Spleen (tissue), 11 donors: ENCODE data around the gene STXBP5. TPM values are rescaled to one million over a fixed set of nuclear protein-coding genes. Genes with fewer than 3 reads are reported as not detected.

Experiments used
- DNase-seq: peaks from one replicate; pipeline ENCODE4 v3.0.0-alpha.2; 2020
- H3K27ac ChIP-seq, 8 donors: fragments of 200-600 bp; sonication (generic) in 7 of 8; 1 replicate in 4 of 8; 2 replicates in 4 of 8; pipeline versions ENCODE4 v1.5.0 to v1.8.0; 2016 to 2021; ENCODE audit warnings: inconsistent platforms in 4 of 8, mild to moderate bottlenecking in 4 of 8, moderate library complexity in 1 of 8
- H3K27me3 ChIP-seq, 7 donors: fragments of 200-600 bp; sonication (generic) in 6 of 7; replicated peaks in 1 of 7; 1 replicate in 4 of 7; 2 replicates in 3 of 7; pipeline versions ENCODE4 v1.5.0 to v1.8.0; 2016 to 2021; ENCODE audit warnings: inconsistent platforms in 3 of 7, mild to moderate bottlenecking in 1 of 7
- H3K36me3 ChIP-seq, 6 donors: fragments of 200-600 bp; sonication (generic) in 5 of 6; 1 replicate in 4 of 6; 2 replicates in 2 of 6; pipeline versions ENCODE4 v1.5.0 to v1.8.0; 2016 to 2021; ENCODE audit warnings: inconsistent platforms in 2 of 6
- H3K4me1 ChIP-seq, 6 donors: fragments of 200-600 bp; sonication (generic) in 5 of 6; 1 replicate in 3 of 6; 2 replicates in 3 of 6; pipeline versions ENCODE4 v1.5.0 to v1.8.0; 2016 to 2021; ENCODE audit warnings: inconsistent platforms in 3 of 6
- H3K4me3 ChIP-seq, 8 donors: fragments of 200-600 bp; sonication (generic) in 7 of 8; 1 replicate in 4 of 8; 2 replicates in 4 of 8; pipeline versions ENCODE4 v1.5.0 to v1.8.0; 2016 to 2021; ENCODE audit warnings: inconsistent platforms in 4 of 8, mild to moderate bottlenecking in 4 of 8, moderate library complexity in 2 of 8
- H3K9me3 ChIP-seq, 8 donors: fragments of 200-600 bp; sonication (generic) in 7 of 8; 1 replicate in 4 of 8; 2 replicates in 4 of 8; pipeline versions ENCODE4 v1.5.0 to v1.8.0; 2016 to 2021; ENCODE audit warnings: inconsistent platforms in 4 of 8
- POLR2A ChIP-seq, 3 donors: fragments of 450-650 bp; IDR thresholded peaks; one replicate each; pipeline ENCODE4 v1.5.1; 2017; ENCODE audit warnings: antibody characterized with exemption in 3 of 3, mild to moderate bottlenecking in 1 of 3
- POLR2AphosphoS5 ChIP-seq, 3 donors: sonication (generic); formaldehyde crosslinking; IDR thresholded peaks; one replicate each; pipeline ENCODE4 v1.5.1; 2017; ENCODE audit warnings: antibody characterized with exemption in 3 of 3
- WGBS, 5 donors: extraction: QIAGEN DNeasy Blood & Tissue Kit in 3 of 5; methylation state at CpG; one replicate each; pipeline versions ENCODE4 v1.1.5 to v1.1.7; 2013 to 2018; 5-methylcytosine and 5-hydroxymethylcytosine counted together
- intact Hi-C: fragments of 100-400 bp; cut with DNase I; formaldehyde crosslinking; loops from one replicate; pipeline ENCODE4 v1.15.0; 2023; ENCODE audit warnings: low total_unique reads
- polyA plus RNA-seq, 3 donors: library from polyadenylated mRNA; stranded (reverse); fragments of 200-250 nt; gene quantifications; one replicate each; pipeline ENCODE4 v1.2.1, GENCODE V29; 2013
- total RNA-seq, 7 donors: library from RNA; depleted of rRNA in 3 of 7; stranded (reverse); fragments of >200 nt in 3 of 7; fragmentation: NEBNext Ultra II Directional in 4 of 7; extraction: Animal tissue kit (Norgen Biotek cat#: 25700) in 4 of 7; gene quantifications; one replicate each; pipeline versions ENCODE4 v1.1.0 to v1.2.1, GENCODE V29; 2016 to 2021
- TF ChIP-seq, protein P1 (sequence below), 11 experiments: fragments of 200-600 bp in 7 of 11; fragments of 450-650 bp in 4 of 11; sonication (generic) in 4 of 11; IDR thresholded peaks in 8 of 11; conservative IDR thresholded peaks in 3 of 11; 1 replicate in 7 of 11; 2 replicates in 4 of 11; pipeline versions ENCODE4 v1.4.0 to v1.8.0; 2016 to 2021; ENCODE audit warnings: antibody characterized with exemption in 11 of 11, inconsistent platforms in 4 of 11, mild to moderate bottlenecking in 1 of 11
- donor health status: healthy with polysubstance abuse.
- donor health status: DM: no; HTN: no; CAD: no; lungs with moderate emphysema.
- donor health status: DM: no; HTN: no; CAD: no.
- donor health status: Bipolar disorder and iron deficiency.
- donor health status: healthy.
- donor health status: DM: no; HTN: no; CAD: no.
- donor health status: DM: yes; HTN: yes; CAD: no.

The STXBP5 gene
- total and polyA plus RNA-seq, 10 donors: 6.5 to 51.1 (median 32.3) TPM

DNA sequence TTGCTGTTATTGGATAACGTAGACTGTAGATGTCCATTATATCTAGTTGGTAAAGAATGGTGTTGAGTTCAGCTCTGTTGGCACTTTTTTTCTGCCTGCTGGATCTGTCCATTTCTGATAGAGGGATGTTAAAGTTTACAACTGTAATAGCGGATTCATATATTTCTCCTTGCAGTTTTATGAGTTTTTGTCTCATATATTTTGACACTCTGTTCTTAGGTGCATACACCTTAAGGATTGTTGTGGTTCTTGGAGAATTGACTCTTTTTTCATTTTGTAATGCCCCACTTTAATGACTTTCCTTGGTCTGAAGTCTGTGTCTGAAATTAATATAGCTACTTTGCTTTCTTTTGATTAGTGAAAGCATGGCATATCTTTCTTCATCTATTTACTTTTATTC, 16.1 kb downstream of the STXBP5 start:
- peaks cover 0 to 19% (median 0%) of the 10 kb centered on the region in 6 donors for H3K36me3 ChIP-seq
- H3K4me3 ChIP-seq: no peak overlapping the region
- intact Hi-C loops: no loop called here
- H3K27me3 ChIP-seq: no peaks in the 10 kb centered on the region
- H3K27ac ChIP-seq: no peak overlapping the region
- TF ChIP-seq, protein P1, sequence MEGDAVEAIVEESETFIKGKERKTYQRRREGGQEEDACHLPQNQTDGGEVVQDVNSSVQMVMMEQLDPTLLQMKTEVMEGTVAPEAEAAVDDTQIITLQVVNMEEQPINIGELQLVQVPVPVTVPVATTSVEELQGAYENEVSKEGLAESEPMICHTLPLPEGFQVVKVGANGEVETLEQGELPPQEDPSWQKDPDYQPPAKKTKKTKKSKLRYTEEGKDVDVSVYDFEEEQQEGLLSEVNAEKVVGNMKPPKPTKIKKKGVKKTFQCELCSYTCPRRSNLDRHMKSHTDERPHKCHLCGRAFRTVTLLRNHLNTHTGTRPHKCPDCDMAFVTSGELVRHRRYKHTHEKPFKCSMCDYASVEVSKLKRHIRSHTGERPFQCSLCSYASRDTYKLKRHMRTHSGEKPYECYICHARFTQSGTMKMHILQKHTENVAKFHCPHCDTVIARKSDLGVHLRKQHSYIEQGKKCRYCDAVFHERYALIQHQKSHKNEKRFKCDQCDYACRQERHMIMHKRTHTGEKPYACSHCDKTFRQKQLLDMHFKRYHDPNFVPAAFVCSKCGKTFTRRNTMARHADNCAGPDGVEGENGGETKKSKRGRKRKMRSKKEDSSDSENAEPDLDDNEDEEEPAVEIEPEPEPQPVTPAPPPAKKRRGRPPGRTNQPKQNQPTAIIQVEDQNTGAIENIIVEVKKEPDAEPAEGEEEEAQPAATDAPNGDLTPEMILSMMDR (IDR thresholded peaks at IDR 0.05 in 8 of 11, conservative IDR thresholded peaks at IDR 0.05 in 3 of 11): no peak
- TF ChIP-seq POLR2A (IDR thresholded peaks at IDR 0.05): no peak
- H3K4me1 ChIP-seq: peaks cover 0 to 55% (median 11%) of the 10 kb centered on the region in 6 donors
- no peak for DNase-seq
- WGBS, 5 donors: 92 to 99% (median 97%) methylated on average over 2 of the region's 2 CpGs
- no peaks in the 10 kb centered on the region for H3K9me3 ChIP-seq

DNA sequence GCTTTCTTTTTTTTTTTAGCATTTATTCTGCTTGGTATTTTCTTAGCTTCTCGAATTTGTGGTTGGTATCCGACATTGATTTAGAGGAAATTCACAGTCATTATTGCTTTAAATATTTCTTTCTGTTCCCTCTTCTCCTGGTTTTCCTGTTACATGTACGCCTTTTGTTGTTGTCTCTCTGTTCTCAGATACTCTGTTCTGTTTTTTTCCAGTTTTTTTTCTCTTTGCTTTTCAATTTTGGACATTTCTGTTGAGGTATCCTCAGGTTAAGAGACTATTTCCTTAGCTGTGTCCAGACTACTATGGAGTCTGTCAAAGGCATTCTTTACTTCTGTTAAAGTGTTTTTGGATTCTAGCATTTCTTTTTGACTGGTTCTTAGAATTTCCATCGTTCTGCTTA, 17.5 kb downstream of the STXBP5 start:
- intact Hi-C loops: no loop called here
- Histone ChIP-seq H3K9me3 (no peaks in the 10 kb centered on the region), H3K4me3 (no peak overlapping the region), H3K36me3 (peaks cover 0 to 19% (median 0%) of the 10 kb centered on the region in 6 donors), H3K4me1 (peaks cover 0 to 55% (median 11%) of the 10 kb centered on the region in 6 donors), H3K27me3 (no peaks in the 10 kb centered on the region), H3K27ac (peak overlapping the region in 3 of 8 donors; percentile 18 to 71 (median 52))
- no peak for TF ChIP-seq POLR2A (IDR thresholded peaks at IDR 0.05)
- TF ChIP-seq POLR2AphosphoS5 (IDR thresholded peaks at IDR 0.05): no peak
- TF ChIP-seq, protein P1 (IDR thresholded peaks at IDR 0.05 in 8 of 11, conservative IDR thresholded peaks at IDR 0.05 in 3 of 11): no peak
- WGBS, 5 donors: 42 to 67% (median 54%) methylated on average over 4 of the region's 4 CpGs
- no peak for DNase-seq

DNA sequence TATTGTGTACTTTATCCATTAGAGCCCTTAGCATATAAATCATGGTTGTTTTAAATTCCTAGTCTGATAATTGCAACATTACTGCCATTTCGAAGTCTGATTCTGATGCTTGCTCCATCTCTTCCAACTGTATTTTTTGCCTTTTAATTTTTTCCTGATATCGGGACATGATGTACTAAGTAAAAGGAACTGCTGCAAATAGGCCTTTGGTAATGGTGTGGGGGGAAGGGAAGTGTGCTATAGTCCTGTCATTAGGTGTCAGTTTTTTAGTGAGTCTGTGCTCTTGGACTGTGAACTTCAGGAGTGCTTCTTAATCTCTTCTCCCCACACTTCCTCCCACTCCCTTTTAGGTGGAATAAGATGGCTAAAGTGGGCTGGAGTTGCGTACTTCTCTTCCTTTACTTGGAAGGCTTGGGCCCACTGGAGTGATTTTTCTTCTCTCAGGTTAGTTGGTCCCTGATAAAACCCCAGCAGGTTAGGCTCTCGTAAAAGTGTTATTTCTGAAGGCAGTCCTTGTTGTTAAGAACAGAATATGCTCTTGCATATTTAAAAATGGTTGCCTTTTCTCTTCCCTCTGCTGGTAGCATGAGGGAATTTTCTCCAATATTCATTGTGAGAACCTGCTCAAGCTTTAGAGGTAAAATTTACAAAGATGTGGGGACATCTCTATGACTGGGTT, 18.1 kb downstream of the STXBP5 start:
- WGBS, 5 donors: 45 to 67% (median 62%) methylated on average over 4 of the region's 4 CpGs
- Histone ChIP-seq H3K36me3 (peaks cover 0 to 19% (median 0%) of the 10 kb centered on the region in 6 donors), H3K9me3 (no peaks in the 10 kb centered on the region), H3K4me1 (peaks cover 0 to 52% (median 11%) of the 10 kb centered on the region in 6 donors), H3K4me3 (no peak overlapping the region), H3K27me3 (no peaks in the 10 kb centered on the region), H3K27ac (peak overlapping the region in 3 of 8 donors; percentile 18 to 71 (median 52))
- TF ChIP-seq POLR2AphosphoS5 (IDR thresholded peaks at IDR 0.05): no peak
- TF ChIP-seq, protein P1 (IDR thresholded peaks at IDR 0.05 in 8 of 11, conservative IDR thresholded peaks at IDR 0.05 in 3 of 11): peak in 7 of 11 experiments; percentile 17 to 40 (median 30)
- intact Hi-C loops: no loop called here
- DNase-seq: no peak

DNA sequence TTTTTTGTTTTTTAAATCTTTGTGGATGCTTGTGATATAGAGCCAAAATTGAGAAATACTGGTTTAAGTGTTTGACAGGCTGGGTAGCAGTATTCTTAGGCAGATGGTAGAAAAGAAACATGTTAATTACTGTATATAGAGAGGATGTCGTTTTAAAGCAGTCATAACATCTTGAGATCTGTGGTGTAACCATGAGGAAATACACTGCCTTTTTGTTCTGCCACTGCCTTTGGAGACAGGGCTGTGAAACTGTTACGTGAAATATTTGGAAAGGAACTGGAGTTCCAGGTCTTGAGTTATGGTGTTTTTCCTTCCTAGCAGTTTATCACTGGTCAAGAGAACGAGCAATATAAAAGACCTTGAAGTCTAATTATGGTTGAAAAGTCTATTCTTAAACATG, 19.5 kb downstream of the STXBP5 start:
- TF ChIP-seq POLR2A (IDR thresholded peaks at IDR 0.05) (no peak), POLR2AphosphoS5 (IDR thresholded peaks at IDR 0.05) (no peak)
- TF ChIP-seq, protein P1 (IDR thresholded peaks at IDR 0.05 in 8 of 11, conservative IDR thresholded peaks at IDR 0.05 in 3 of 11): no peak
- H3K36me3 ChIP-seq: peaks cover 0 to 15% (median 0%) of the 10 kb centered on the region in 6 donors
- peaks cover 0 to 62% (median 15%) of the 10 kb centered on the region in 6 donors for H3K4me1 ChIP-seq
- no peaks in the 10 kb centered on the region for H3K27me3 ChIP-seq
- H3K9me3 ChIP-seq: no peaks in the 10 kb centered on the region
- WGBS, 5 donors: 37 to 66% (median 56%) methylated on average over 3 of the region's 3 CpGs
- H3K27ac ChIP-seq: peak overlapping the region in 1 of 8 donors; percentile 25
- intact Hi-C loops: no loop called here
- no peak for DNase-seq
- H3K4me3 ChIP-seq: no peak overlapping the region
